ENCODE results near the gene MEGF8.

Gene MEGF8

GRCh38 chr19:42313096-42313839 lies 12.2 kb upstream of the MEGF8 start, which contains the start of gene TMEM145:
TMEM145 (plus strand) TSS chr19:42313309; CDS start chr19:42313377, 68 bp downstream.
- no peaks in the 10 kb centered on the region for H3K36me3 ChIP-seq
- TF ChIP-seq CTCF (IDR thresholded peaks at IDR 0.05) = no peak
- no peak for DNase-seq
- peak within 1 kb of the TSS; percentile 14 to 43 for H3K4me3 ChIP-seq
- intact Hi-C loops (cut with DNase I; ENCODE audit: low total_unique reads) = no loop called here
- H3K9me3 ChIP-seq = no peaks in the 10 kb centered on the region
- no peak within 1 kb of the TSS for H3K27ac ChIP-seq
- H3K27me3 ChIP-seq = peaks cover 0 to 78% of the 10 kb centered on the region in 2 donors
- H3K4me1 ChIP-seq = peaks cover 0 to 20% (median 9%) of the 10 kb centered on the region in 4 donors

- Histone ChIP-seq H3K27ac (no peak overlapping the region), H3K4me3 (no peak overlapping the region), H3K4me1 (peaks cover 0 to 20% (median 9%) of the 10 kb centered on the region in 4 donors), H3K27me3 (peaks cover 0 to 74% of the 10 kb centered on the region in 2 donors), H3K9me3 (no peaks in the 10 kb centered on the region), H3K36me3 (no peaks in the 10 kb centered on the region)
- no peak for DNase-seq
- no peak for TF ChIP-seq CTCF (IDR thresholded peaks at IDR 0.05)
- intact Hi-C loops (cut with DNase I; ENCODE audit: low total_unique reads) = no loop called here
Measured at GRCh38 chr19:42313840-42314755, 11.3 kb upstream of the MEGF8 start.

- H3K27me3 ChIP-seq = peaks cover 0 to 65% of the 10 kb centered on the region in 2 donors
- H3K9me3 ChIP-seq = no peaks in the 10 kb centered on the region
- intact Hi-C loops (cut with DNase I; ENCODE audit: low total_unique reads) = no loop called here
- H3K36me3 ChIP-seq = no peaks in the 10 kb centered on the region
- no peak for DNase-seq
- no peak overlapping the region for H3K4me3 ChIP-seq
- H3K4me1 ChIP-seq = peaks cover 0 to 20% (median 9%) of the 10 kb centered on the region in 4 donors
- TF ChIP-seq CTCF (IDR thresholded peaks at IDR 0.05) = no peak
- H3K27ac ChIP-seq = no peak overlapping the region
Measured at GRCh38 chr19:42315024-42315423, 10.4 kb upstream of the MEGF8 start.

- intact Hi-C loops (cut with DNase I; ENCODE audit: low total_unique reads) = no loop called here
- no peak for TF ChIP-seq CTCF (IDR thresholded peaks at IDR 0.05)
Measured at GRCh38 chr19:42316223-42317211, 8.9 kb upstream of the MEGF8 start.

GRCh38 chr19:42317535-42317934 lies 7.9 kb upstream of the MEGF8 start:
- DNase-seq = no peak
- intact Hi-C loops (cut with DNase I; ENCODE audit: low total_unique reads) = no loop called here
- H3K27ac ChIP-seq = no peak overlapping the region
- H3K27me3 ChIP-seq = peaks cover 0 to 52% of the 10 kb centered on the region in 2 donors
- H3K9me3 ChIP-seq = no peaks in the 10 kb centered on the region
- no peaks in the 10 kb centered on the region for H3K36me3 ChIP-seq
- no peak overlapping the region for H3K4me3 ChIP-seq
- TF ChIP-seq CTCF (IDR thresholded peaks at IDR 0.05) = no peak
- H3K4me1 ChIP-seq = peaks cover 0 to 20% (median 9%) of the 10 kb centered on the region in 4 donors

More at GRCh38 chr19:42316223-42317211, 8.9 kb upstream of the MEGF8 start:
- Histone ChIP-seq H3K27me3 (peaks cover 0 to 52% of the 10 kb centered on the region in 2 donors), H3K4me3 (no peak overlapping the region), H3K4me1 (peaks cover 0 to 20% (median 9%) of the 10 kb centered on the region in 4 donors), H3K27ac (no peak overlapping the region), H3K36me3 (no peaks in the 10 kb centered on the region), H3K9me3 (no peaks in the 10 kb centered on the region)
- no peak for DNase-seq
